Measurements from ENCODE around the gene RAPGEF4.
"Not testable (repeated sequence)": the region's sequence is repeated elsewhere in the genome, so short reads cannot be mapped to it uniquely, and the experiment has no call there.

Gene RAPGEF4

GRCh38 chr2:172790404-172790803 is 54.8 kb downstream of the RAPGEF4 start:
- Histone ChIP-seq H3K4me3 (no peak overlapping the region), H3K9me3 (ENCODE audit: low read depth, low read length) (no peaks in the 10 kb centered on the region), H3K9ac (ENCODE audit: insufficient read length) (no peak overlapping the region), H3K36me3 (ENCODE audit: insufficient read depth, low read length) (no peaks in the 10 kb centered on the region), H3K27ac (no peak overlapping the region)
- no peak for TF ChIP-seq FOXP2 (optimal IDR thresholded peaks at IDR 0.05; ENCODE audit: control extremely low read depth, extremely low read length, insufficient read depth)
- no peak for TF ChIP-seq POLR2AphosphoS5 (IDR thresholded peaks at IDR 0.05; ENCODE audit: borderline replicate concordance, low read depth, low read length)
- TF ChIP-seq EZH2 (IDR thresholded peaks at IDR 0.05) = no peak
- DNase-seq (ENCODE audit: low read depth, low spot score) = no peak

GRCh38 chr2:172791953-172792352 is 56.3 kb downstream of the RAPGEF4 start:
- DNase-seq (ENCODE audit: low read depth, low spot score) = no peak
- Histone ChIP-seq H3K9me3 (ENCODE audit: low read depth, low read length) (no peaks in the 10 kb centered on the region), H3K27ac (no peak overlapping the region), H3K36me3 (ENCODE audit: insufficient read depth, low read length) (no peaks in the 10 kb centered on the region), H3K9ac (ENCODE audit: insufficient read length) (no peak overlapping the region), H3K4me3 (no peak overlapping the region)
- TF ChIP-seq POLR2AphosphoS5 (IDR thresholded peaks at IDR 0.05; ENCODE audit: borderline replicate concordance, low read depth, low read length) = no peak
- no peak for TF ChIP-seq EZH2 (IDR thresholded peaks at IDR 0.05)
- TF ChIP-seq FOXP2 (optimal IDR thresholded peaks at IDR 0.05; ENCODE audit: control extremely low read depth, extremely low read length, insufficient read depth) = no peak

GRCh38 chr2:172792711-172793110 is 57.1 kb downstream of the RAPGEF4 start:
- no peaks in the 10 kb centered on the region for H3K36me3 ChIP-seq (ENCODE audit: insufficient read depth, low read length)
- no peaks in the 10 kb centered on the region for H3K9me3 ChIP-seq (ENCODE audit: low read depth, low read length)
- no peak overlapping the region for H3K9ac ChIP-seq (ENCODE audit: insufficient read length)
- H3K27ac ChIP-seq = no peak overlapping the region
- TF ChIP-seq FOXP2 (optimal IDR thresholded peaks at IDR 0.05; ENCODE audit: control extremely low read depth, extremely low read length, insufficient read depth) = no peak
- no peak for TF ChIP-seq POLR2AphosphoS5 (IDR thresholded peaks at IDR 0.05; ENCODE audit: borderline replicate concordance, low read depth, low read length)
- TF ChIP-seq EZH2 (IDR thresholded peaks at IDR 0.05) = no peak
- H3K4me3 ChIP-seq = no peak overlapping the region
- no peak for DNase-seq (ENCODE audit: low read depth, low spot score)

- not testable (repeated sequence) for H3K27ac ChIP-seq; H3K4me3 ChIP-seq; H3K36me3 ChIP-seq (ENCODE audit: insufficient read depth, low read length); DNase-seq (ENCODE audit: low read depth, low spot score); H3K9me3 ChIP-seq (ENCODE audit: low read depth, low read length); H3K9ac ChIP-seq (ENCODE audit: insufficient read length)
Observed at GRCh38 chr2:172803308-172803707, 67.7 kb downstream of the RAPGEF4 start.

- Histone ChIP-seq H3K9me3 (ENCODE audit: low read depth, low read length) (no peaks in the 10 kb centered on the region), H3K4me3 (no peak overlapping the region), H3K9ac (ENCODE audit: insufficient read length) (no peak overlapping the region), H3K27ac (no peak overlapping the region), H3K36me3 (ENCODE audit: insufficient read depth, low read length) (no peaks in the 10 kb centered on the region)
- TF ChIP-seq EZH2 (IDR thresholded peaks at IDR 0.05) (no peak), FOXP2 (optimal IDR thresholded peaks at IDR 0.05; ENCODE audit: control extremely low read depth, extremely low read length, insufficient read depth) (no peak), POLR2AphosphoS5 (IDR thresholded peaks at IDR 0.05; ENCODE audit: borderline replicate concordance, low read depth, low read length) (no peak)
- DNase-seq (ENCODE audit: low read depth, low spot score) = no peak
Observed at GRCh38 chr2:172804423-172804822, 68.8 kb downstream of the RAPGEF4 start.

- TF ChIP-seq FOXP2 (optimal IDR thresholded peaks at IDR 0.05; ENCODE audit: control extremely low read depth, extremely low read length, insufficient read depth) (no peak), EZH2 (IDR thresholded peaks at IDR 0.05) (no peak), POLR2AphosphoS5 (IDR thresholded peaks at IDR 0.05; ENCODE audit: borderline replicate concordance, low read depth, low read length) (no peak)
- H3K9ac ChIP-seq (ENCODE audit: insufficient read length) = no peak overlapping the region
- H3K4me3 ChIP-seq = no peak overlapping the region
- H3K36me3 ChIP-seq (ENCODE audit: insufficient read depth, low read length) = no peaks in the 10 kb centered on the region
- H3K9me3 ChIP-seq (ENCODE audit: low read depth, low read length) = no peaks in the 10 kb centered on the region
- no peak overlapping the region for H3K27ac ChIP-seq
- peak; percentile 22 for DNase-seq (ENCODE audit: low read depth, low spot score)
Observed at GRCh38 chr2:172806493-172806892, 70.8 kb downstream of the RAPGEF4 start.

GRCh38 chr2:172806996-172807395 is 71.4 kb downstream of the RAPGEF4 start:
- no peak overlapping the region for H3K4me3 ChIP-seq
- H3K9me3 ChIP-seq (ENCODE audit: low read depth, low read length) = no peaks in the 10 kb centered on the region
- H3K9ac ChIP-seq (ENCODE audit: insufficient read length) = no peak overlapping the region
- TF ChIP-seq EZH2 (IDR thresholded peaks at IDR 0.05) (no peak), FOXP2 (optimal IDR thresholded peaks at IDR 0.05; ENCODE audit: control extremely low read depth, extremely low read length, insufficient read depth) (no peak)
- no peak for DNase-seq (ENCODE audit: low read depth, low spot score)
- no peak overlapping the region for H3K27ac ChIP-seq
- H3K36me3 ChIP-seq (ENCODE audit: insufficient read depth, low read length) = no peaks in the 10 kb centered on the region

GRCh38 chr2:172808156-172808555 is 72.5 kb downstream of the RAPGEF4 start:
- no peaks in the 10 kb centered on the region for H3K36me3 ChIP-seq (ENCODE audit: insufficient read depth, low read length)
- no peak overlapping the region for H3K27ac ChIP-seq
- no peak for DNase-seq (ENCODE audit: low read depth, low spot score)
- no peak for TF ChIP-seq EZH2 (IDR thresholded peaks at IDR 0.05)
- TF ChIP-seq POLR2AphosphoS5 (IDR thresholded peaks at IDR 0.05; ENCODE audit: borderline replicate concordance, low read depth, low read length) = no peak
- no peak for TF ChIP-seq FOXP2 (optimal IDR thresholded peaks at IDR 0.05; ENCODE audit: control extremely low read depth, extremely low read length, insufficient read depth)
- H3K9me3 ChIP-seq (ENCODE audit: low read depth, low read length) = no peaks in the 10 kb centered on the region
- no peak overlapping the region for H3K4me3 ChIP-seq
- H3K9ac ChIP-seq (ENCODE audit: insufficient read length) = no peak overlapping the region

GRCh38 chr2:172811027-172811426 is 75.4 kb downstream of the RAPGEF4 start:
- Histone ChIP-seq H3K27ac (no peak overlapping the region), H3K9me3 (ENCODE audit: low read depth, low read length) (no peaks in the 10 kb centered on the region), H3K9ac (ENCODE audit: insufficient read length) (no peak overlapping the region), H3K36me3 (ENCODE audit: insufficient read depth, low read length) (no peaks in the 10 kb centered on the region), H3K4me3 (no peak overlapping the region)
- no peak for DNase-seq (ENCODE audit: low read depth, low spot score)
- TF ChIP-seq EZH2 (IDR thresholded peaks at IDR 0.05) (no peak), FOXP2 (optimal IDR thresholded peaks at IDR 0.05; ENCODE audit: control extremely low read depth, extremely low read length, insufficient read depth) (no peak), POLR2AphosphoS5 (IDR thresholded peaks at IDR 0.05; ENCODE audit: borderline replicate concordance, low read depth, low read length) (no peak)

Data from SK-N-MC (cell line).